HG02840 (cell line): ENCODE data around the gene RFC2.
"Not testable (repeated sequence)": the region's sequence is repeated elsewhere in the genome, so short reads cannot be mapped to it uniquely, and the experiment has no call there.

Experiments used
- ATAC-seq: cut with Tn5 transposase; IDR thresholded peaks from one replicate; pipeline ENCODE4 v1.9.1; 2021; ENCODE audit warnings: mild to moderate bottlenecking, moderate library complexity, moderate number of reproducible peaks; ENCODE audit not compliant: unreplicated experiment, low FRiP score

RFC2 gene

GRCh38 chr7:74283858-74284447, 29.8 kb upstream of the RFC2 start:
- ATAC-seq = no peak

DNA sequence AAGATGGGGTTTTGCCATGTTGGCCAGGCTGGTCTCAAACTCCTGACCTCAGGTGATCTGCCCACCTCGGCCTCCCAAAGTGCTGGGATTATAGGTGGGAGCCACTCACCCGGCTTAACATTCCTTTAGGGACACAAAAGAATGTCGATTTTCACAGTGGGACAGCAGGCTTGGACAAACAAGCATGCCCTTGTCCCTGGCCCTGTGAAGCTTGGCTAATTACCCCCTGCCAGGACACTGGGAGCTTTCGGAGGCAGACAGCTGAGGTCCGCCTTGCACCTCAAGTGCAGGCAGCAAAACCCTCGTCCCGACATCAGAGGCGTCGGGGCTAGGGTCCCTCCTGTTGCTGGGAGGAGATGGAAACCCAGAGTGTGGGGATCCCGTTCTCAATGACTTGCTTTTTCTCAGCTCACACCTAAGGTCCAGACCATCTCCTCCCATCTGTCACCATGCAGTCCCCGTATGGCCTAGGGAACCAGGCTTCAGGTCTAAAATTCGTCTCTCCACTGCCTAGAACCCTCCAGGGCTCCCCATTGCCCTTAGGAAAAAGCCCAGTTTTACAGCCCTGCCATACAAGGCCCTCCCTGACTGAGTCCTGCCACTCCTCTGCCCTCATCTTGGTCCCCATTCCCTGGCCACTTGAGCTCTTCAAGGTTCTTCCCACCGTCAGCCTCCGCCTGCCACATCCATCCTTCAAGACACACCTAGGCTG, 28.7 kb upstream of the RFC2 start:
- ATAC-seq = no peak

DNA sequence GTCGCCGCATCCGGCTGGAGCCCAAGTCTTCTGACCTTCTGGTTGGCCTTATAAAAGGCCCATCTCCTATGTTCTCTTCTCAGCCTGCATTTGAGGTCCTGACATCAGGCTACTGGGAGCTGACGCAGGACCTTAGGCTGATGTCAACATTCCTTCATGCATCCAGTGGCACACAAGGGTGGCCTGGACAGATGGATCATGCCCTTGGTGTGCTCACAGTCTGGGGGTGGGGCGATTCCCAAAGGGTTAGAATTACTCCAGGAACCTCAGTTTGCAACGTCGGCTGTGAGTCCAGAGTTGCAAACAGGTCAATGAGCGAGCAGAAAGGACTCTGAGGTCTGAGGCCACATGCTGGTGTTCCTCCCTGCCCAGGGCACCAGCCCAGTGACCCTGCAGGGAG, 26.8 kb upstream of the RFC2 start:
- no peak for ATAC-seq

- no peak for ATAC-seq
Measured at GRCh38 chr7:74277636-74278035, 23.4 kb upstream of the RFC2 start.

- no peak for ATAC-seq
Measured at GRCh38 chr7:74275401-74275881, 21.2 kb upstream of the RFC2 start.

DNA sequence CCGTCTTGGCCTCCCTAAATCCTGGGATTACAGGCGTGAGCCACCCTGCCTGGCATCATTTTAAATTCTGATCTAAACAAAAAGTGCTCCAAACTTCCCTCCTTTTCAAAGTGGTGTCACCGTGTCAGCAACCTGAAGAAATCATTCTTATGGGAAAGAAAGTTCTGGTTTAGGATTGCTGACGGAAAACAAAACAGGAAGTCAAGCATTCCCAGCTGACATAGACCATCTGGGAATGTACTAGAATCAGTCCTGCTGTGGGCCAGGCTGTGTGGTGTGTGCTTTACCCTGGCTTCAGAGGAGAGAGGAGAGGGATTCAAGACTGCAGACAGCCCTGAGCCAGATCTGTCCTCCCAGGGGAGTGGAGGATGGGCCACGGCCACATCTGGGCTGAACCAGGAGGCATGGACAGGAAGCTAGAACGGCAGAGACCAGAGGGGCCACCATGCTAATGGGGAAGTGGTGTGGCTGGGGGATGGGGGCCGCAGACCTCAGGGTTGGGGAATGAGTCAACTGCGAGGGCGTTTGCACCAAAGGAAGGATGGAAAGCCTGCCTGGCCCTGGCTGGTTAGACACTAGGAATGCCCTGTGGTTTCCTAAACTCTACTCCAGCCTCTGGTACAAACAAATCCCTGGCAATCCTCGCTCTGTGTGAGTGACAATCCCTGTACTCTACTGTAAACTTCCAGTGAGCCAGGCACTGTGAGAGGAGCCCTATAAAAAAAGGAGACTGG, 18.3 kb upstream of the RFC2 start:
- ATAC-seq = peak; percentile 65

GRCh38 chr7:74271742-74272141, 17.5 kb upstream of the RFC2 start:
- no peak for ATAC-seq

DNA sequence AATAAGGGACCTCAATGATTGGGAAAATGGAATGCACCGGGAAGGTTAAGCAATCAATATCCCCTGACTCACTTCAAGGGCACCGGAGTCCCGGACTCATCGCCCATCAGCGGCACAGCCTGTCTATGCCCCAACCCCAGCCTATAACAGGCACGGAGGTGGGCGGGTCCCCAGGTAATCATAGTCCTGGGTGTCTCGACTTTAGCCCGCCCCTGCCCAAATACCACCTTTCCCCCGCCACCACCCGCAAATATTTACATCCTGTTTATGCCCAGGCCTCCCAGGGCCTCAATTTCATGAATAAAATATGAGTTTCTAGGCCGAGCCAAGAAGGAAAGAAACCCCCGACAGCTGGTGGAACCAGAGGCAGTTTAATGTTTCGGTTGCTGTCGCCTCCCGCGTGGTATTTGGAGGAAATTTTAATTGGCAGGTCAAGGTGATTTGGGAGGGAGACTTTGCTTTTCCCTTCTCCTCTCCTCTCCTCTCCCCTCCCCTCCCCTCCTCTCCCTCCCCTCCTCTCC, 15.6 kb upstream of the RFC2 start:
- ATAC-seq = no peak

DNA sequence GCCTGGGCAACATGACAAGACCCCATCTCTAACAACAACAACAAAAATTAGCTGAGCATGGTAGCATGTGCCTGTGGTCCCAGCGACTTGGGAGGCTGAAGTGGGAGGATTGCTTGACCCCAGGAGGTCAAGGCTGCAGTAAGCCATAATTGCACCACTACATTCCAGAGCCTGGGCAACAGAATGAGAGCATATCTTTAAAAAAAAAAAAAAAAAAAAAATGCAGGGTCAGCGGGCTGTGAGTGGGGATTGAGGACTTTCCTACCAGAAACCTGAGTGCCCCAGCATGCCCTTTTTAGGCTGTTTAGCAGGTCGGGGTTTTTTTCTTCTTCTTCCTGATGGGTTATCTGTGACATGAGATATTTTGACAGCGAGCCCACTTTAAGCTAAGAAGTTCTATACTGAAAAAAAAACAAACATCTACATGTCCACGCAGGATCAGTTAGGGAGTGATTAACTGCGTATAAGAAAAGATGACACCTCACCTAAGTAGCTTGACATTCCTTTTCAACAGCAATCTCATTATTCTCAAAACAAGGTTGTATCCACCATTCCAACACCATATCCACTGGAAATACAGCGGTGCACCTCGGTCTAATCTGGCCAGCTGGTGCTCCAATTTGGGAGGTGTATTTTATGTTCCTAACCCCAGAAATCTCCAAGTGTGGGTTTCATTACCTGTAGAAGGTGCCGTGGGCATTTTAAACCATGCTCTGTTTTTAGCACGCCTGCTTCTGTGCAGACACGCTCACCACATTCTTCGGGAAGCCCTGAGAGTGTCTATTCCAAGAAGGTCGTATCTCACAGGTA, 13.8 kb upstream of the RFC2 start:
- no peak for ATAC-seq

DNA sequence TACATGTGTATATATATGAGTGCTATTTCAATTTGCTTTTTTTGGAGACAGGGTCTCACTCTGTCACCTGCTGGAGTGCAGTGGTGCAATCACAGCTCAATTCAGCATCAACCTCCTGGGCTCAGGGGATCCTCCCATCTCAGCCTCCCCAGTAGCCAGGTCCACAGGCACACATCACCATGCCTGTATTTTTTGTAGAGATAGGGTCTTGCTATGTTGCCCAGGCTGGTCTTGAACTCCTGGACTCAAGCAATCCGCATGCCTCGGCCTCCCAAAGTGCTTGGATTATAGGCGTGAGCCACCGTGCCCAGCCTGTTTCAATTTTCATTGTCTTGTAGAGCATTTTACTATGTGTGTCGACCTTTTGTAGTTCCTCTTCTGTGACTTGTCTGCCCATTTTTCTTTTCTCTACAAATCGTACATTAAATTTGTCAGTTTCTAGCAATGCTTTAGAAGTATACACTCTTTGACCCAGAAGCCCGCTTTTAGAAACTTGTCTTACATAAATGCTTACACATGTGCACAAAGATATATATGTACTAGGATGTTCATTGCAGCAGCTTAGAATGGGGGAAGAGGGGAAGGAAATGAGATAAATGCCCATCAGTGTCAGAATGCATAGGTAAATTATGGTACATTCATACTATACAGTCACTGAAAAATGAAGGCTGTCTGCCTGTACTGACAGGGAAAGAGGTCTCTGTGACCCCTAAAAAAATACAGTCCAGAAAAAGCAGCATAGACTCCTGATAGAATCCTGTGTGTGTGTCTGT, 12.2 kb upstream of the RFC2 start:
- ATAC-seq = no peak

DNA sequence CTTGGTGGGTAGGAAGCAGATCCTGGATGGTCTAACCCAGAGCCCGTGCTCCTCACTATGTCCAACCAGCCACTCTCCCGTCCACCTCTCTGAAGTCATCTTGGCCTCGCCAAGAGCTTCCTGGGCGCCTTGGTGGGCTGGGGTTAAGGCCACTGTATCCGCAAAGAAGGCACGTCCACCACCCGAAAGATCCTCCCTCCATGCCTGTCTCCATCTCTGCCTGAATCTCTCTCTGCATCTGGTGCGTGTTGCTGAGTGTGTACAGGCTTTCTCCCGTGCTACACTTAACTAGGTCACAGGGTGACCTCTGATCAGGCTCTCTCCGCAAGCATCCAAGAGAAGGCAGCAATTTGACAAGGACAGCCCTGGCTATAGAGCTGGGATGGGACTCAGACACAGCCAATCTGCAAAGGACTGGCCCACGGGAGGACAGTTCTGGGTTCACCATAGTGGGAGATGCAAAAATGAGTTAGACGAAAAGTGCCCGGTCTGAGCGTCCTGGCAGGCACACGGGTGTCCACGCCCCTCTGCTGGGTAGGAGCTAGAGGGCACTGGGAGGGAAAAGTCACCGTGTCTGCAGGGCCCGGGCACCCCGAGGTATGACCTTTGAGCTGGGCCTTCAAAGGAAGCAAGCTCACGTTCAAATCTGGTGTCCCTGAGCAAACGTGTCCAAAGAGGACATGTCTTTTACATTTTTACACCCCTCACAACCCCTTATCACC, 9.4 kb upstream of the RFC2 start:
- ATAC-seq = no peak

DNA sequence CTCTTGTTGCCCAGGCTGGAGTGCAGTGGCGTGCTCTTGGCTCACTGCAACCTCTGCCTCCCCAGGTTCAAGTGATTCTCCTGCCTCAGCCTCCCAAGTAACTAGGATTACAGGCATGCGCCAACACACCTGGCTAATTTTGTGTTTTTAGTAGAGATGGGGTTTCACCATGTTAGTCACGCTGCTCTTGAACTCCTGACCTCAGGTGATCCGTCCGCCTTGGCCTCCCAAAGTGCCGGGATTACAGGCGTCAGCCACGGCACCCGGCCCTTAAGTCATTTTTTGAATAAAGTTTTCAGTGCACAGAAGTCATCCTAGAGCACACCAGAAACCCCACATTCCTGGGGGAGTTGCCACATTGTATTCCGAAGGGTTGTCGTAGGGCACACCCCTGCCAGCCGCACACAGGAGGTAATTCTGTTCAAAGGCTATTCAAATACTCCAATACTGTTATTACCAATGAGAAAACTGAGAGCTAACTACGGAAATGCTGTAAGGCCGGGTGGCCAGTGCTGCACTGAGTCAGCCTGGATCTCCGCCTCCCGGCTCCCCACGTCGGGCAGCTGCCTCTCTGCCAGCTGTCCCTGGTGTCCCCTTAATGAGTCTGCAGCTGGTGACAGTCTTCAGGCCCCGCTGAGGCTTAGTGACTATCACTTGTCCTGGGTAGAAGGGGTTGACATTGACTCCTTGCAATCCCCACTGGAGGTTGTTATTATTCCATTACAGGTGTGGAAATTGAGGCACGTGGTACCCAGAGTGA, 8.6 kb upstream of the RFC2 start:
- ATAC-seq = no peak

- no peak for ATAC-seq
Measured at GRCh38 chr7:74258639-74259038, 4.4 kb upstream of the RFC2 start.

DNA sequence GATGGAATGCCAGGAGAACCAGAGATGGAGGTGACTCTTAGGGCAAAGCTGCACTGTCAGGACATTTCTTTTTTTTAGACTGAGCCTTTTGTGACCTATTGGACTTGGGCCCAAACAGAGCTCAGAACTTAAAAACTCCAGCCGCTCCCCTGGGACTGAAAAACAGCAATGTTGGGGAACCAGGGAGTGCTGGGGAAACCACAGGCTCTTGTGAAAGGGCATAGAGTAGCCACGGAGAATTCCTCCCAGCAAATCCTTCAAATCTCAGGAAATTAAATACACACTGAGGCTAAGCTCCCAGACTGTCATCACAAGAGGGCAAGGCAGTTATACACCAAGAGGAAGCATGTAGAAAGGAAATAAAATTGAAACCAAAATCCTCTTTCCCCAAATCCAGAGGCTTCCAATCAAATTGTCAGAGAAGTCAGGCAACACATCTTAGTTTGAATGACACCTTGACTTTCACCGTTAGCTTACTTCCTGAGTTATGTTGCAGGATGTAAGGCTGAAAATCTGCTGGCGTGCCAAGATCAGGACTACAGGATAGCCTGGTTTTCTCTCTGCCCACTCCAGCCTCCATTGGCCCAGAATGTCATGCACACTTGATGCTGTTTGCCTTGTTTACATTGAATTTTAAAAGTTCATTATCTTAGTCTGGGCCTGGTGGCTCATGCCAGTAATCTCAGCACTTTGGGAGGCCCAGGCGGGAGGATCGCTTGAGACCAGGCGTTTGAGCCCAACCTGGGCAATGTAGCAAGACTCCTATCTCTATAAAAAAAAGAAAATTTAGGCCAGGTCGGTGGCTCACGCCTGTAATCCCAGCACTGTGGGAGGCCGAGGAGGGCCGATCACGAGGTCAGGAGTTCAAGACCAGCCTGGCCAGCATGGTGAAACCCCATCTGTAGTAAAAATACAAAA, 2.6 kb upstream of the RFC2 start:
- no peak for ATAC-seq

GRCh38 chr7:74255461-74255860, 1.3 kb upstream of the RFC2 start:
- ATAC-seq = not testable (repeated sequence)

DNA sequence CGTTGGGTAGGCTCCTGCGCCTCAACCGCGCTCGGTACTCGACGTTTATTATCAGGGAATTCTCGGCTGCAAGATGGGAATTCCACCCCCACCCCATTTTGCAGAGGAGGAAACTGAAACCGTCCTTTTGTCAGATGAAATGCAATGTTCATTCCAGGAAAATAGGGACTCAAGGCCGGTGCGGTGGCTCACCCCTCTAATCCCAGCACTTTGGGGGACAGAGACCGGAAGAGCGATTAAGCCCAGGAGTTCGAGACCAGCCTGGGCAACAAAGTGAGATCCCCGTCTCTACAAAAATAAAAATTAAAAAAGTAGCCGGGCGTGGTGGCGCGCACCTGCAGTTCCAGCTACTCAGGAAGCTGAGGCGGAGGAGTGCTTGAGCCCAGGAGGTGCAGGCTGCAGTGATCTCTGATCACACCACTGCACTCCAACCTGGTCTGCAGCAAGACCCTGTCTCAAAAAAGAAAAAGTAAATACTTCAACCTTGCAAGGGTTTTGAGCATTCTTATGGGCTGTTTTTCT, 720 bp upstream of the RFC2 start:
- ATAC-seq = no peak

GRCh38 chr7:74253835-74254128, 417 bp downstream of the RFC2 start:
- ATAC-seq = peak; percentile 4
